ENCODE data around the gene PAK6.

- TF ChIP-seq POLR2A (IDR thresholded peaks at IDR 0.05; ENCODE audit: low read length), result no peak
- no peak for TF ChIP-seq GATA1 (IDR thresholded peaks at IDR 0.05; ENCODE audit: low read depth, low read length)
Observed at GRCh38 chr15:40204100-40204499, 34.8 kb upstream of the PAK6 start.

All from erythroblast (primary cell).